Kidney (tissue), 14 donors: Measurements from ENCODE around the gene HES6. TPM values are rescaled to one million over a fixed set of nuclear protein-coding genes. Genes with fewer than 3 reads are reported as not detected.

Source experiments
- DNase-seq, 5 donors: peaks; one replicate each; pipeline ENCODE4 v3.0.0-alpha.2; 2013 to 2020
- FAIRE-seq: peaks from 2 replicates; lab custom pipeline; 2012; peaks lifted over from hg19 to GRCh38; lab: Jason Lieb, UNC
- H3K27ac ChIP-seq, 2 donors: one replicate each; pipeline ENCODE4 v1.7.0; 2013; ENCODE audit warnings: low read depth in 2 of 2, low read length in 2 of 2, inconsistent platforms in 1 of 2
- H3K27me3 ChIP-seq: one replicate; pipeline ENCODE4 v1.7.1; 2013; ENCODE audit warnings: low read length, inconsistent platforms; ENCODE audit not compliant: control insufficient read depth, insufficient read depth
- H3K36me3 ChIP-seq, 3 donors: one replicate each; pipeline versions ENCODE4 v1.7.0 to v1.7.1; 2013; ENCODE audit warnings: low read length in 3 of 3, control low read depth in 1 of 3, inconsistent platforms in 1 of 3; ENCODE audit not compliant: insufficient read depth in 3 of 3, control insufficient read depth in 2 of 3
- H3K4me1 ChIP-seq, 3 donors: one replicate each; pipeline versions ENCODE4 v1.7.0 to v1.7.1; 2013; ENCODE audit warnings: low read length in 3 of 3, inconsistent platforms in 1 of 3, low read depth in 1 of 3; ENCODE audit not compliant: control insufficient read depth in 2 of 3, insufficient read depth in 2 of 3
- H3K4me3 ChIP-seq, 3 donors: one replicate each; pipeline versions ENCODE4 v1.7.0 to v1.8.1; 2013; ENCODE audit warnings: low read length in 3 of 3, control low read depth in 1 of 3, inconsistent platforms in 1 of 3
- H3K9ac ChIP-seq, 3 donors: one replicate each; pipeline versions ENCODE4 v1.7.0 to v1.7.1; 2013; ENCODE audit warnings: low read length in 3 of 3, control low read depth in 1 of 3, inconsistent platforms in 1 of 3
- H3K9me3 ChIP-seq, 3 donors: one replicate each; pipeline versions ENCODE4 v1.7.0 to v1.7.1; 2013; ENCODE audit warnings: low read length in 3 of 3, control low read depth in 1 of 3, inconsistent platforms in 1 of 3; ENCODE audit not compliant: control insufficient read depth in 2 of 3, insufficient read depth in 1 of 3
- CTCF ChIP-seq: IDR thresholded peaks from 3 replicates; pipeline ENCODE4 v1.5.1; 2012; ENCODE audit warnings: mild to moderate bottlenecking, moderate library complexity, borderline replicate concordance; ENCODE audit not compliant: insufficient read depth; ENCODE audit errors: extremely low read depth
- intact Hi-C: fragments of 100-400 bp; cut with DNase I; formaldehyde crosslinking; loops from one replicate; pipeline ENCODE4 v1.11.1; 2022
- polyA plus RNA-seq: library from polyadenylated mRNA; stranded (reverse); fragments of 350-450 nt; fragmentation: Illumina TruSeq; extraction: RNeasy Lipid Tissue Mini Kit (QIAGEN cat#74804); gene quantifications from one replicate; pipeline ENCODE4 v1.2.3, GENCODE V29; 2014; ENCODE audit warnings: low read depth, low replicate concordance; ENCODE audit not compliant: insufficient read depth
- total RNA-seq: library from RNA; stranded (reverse); fragmentation: NEBNext Ultra II Directional; extraction: Animal tissue kit (Norgen Biotek cat#: 25700); gene quantifications from one replicate; pipeline ENCODE4 v1.2.1, GENCODE V29; 2021
- donor health status: control.
- donor health status: control.
- donor health status: control.
- donor health status: control.
- donor health status: control.
- donor health status: DM: yes; HTN: yes; CAD: no.
- donor health status: Normal renal cell carcinoma (clear cell type).

The HES6 gene
- total and polyA plus RNA-seq, 2 donors from 2014 or later, result 5.2 to 5.5 TPM

- H3K9me3 ChIP-seq, result no peaks in the 10 kb centered on the region
- H3K4me1 ChIP-seq, result peaks cover 3 to 46% (median 31%) of the 10 kb centered on the region in 3 donors
- peak overlapping the region in 2 of 3 donors; percentile 7 to 13 for H3K4me3 ChIP-seq
- H3K36me3 ChIP-seq, result no peaks in the 10 kb centered on the region
- intact Hi-C loops, result no loop called here
- FAIRE-seq (no peak), DNase-seq (peak in 1 of 5 donors; percentile 58)
- peak overlapping the region in 1 of 3 donors; percentile 60 for H3K9ac ChIP-seq
- H3K27me3 ChIP-seq, result no peaks in the 10 kb centered on the region
- peak overlapping the region; percentile 52 to 91 for H3K27ac ChIP-seq
- no peak for TF ChIP-seq CTCF
Observed at GRCh38 chr2:238284802-238285515, 45.1 kb upstream of the HES6 start.

DNA sequence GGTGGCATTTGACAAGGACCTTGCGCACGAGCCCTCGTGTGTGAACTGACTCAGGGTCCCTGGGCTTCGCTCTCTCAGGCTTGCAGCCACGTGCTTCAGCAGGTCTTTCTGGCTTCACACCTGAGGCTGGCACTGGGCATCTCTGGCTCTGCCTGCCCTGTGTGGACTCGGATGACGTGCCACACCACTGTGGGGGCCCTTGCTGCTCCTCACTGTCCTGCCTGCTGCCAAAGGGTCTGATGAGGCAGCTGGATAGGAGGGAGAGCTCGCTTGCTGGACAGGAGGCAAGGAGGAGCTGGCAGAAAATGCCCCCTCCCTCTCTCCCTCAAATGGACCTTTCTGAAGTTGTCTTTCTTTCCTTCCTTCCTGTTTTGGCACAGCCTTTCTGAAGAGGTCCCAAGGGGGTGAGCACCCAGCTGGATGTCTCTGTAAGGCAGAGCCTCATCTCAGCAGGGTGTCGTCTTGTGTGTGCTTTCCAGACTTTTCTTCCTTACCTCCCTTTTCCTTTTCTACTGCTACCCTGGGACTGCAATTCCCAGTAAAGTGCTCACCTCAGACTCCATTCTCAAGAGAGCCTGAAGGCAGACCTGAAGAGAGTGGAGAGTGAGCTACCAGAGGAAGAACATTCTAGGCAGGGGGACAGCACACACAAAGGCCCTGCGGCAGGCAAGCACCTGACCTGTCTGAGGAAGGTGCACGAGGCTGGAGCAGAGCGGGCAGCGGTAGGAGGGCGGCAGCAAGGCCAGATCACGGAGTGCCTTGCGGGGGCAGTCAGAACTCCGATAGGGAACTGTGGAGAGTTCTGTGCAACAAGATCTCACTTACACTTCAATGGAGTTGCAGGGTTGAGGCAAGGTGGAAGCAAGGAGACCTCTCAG is 43.3 kb upstream of the HES6 start:
- Histone ChIP-seq H3K4me3 (no peak overlapping the region), H3K27me3 (no peaks in the 10 kb centered on the region), H3K4me1 (peaks cover 3 to 47% (median 31%) of the 10 kb centered on the region in 3 donors), H3K36me3 (no peaks in the 10 kb centered on the region), H3K9ac (no peak overlapping the region), H3K9me3 (no peaks in the 10 kb centered on the region), H3K27ac (peak overlapping the region in 1 of 2 donors; percentile 1)
- peak in 1 of 5 donors; percentile 56 for DNase-seq
- intact Hi-C loops, result no loop called here
- no peak for FAIRE-seq
- TF ChIP-seq CTCF, result no peak

DNA sequence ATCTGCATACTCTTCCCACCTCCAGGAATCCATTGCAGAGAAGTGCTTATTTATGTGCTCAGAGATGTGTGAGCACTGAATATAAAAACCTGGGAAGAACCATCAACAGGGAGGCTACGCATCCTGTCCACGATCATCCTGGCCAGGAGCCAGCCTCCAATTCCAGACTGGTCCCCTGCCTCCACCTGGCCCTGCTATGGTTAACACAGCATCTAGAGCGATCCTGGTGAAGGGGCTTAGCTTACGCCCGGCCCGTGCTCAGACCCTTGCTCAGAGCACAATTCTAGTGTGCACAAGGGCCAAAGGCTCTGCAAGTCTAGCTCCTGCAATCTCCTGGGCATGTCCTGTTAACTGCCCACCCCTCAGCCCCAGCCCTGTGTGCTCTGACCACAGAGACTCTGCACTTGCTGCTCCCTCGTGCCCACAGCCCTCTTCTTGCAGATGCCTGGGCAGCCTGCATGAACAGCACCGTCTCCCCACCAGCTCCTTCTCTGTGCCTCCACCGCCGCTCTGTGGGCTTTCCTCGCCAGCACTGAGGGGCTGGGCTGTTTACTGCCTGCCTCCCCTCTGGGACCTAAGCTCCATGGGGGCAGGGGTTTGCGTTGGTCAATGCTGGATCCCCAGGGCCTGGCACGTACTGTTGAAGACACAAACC is 42.1 kb upstream of the HES6 start:
- FAIRE-seq, result no peak
- Histone ChIP-seq H3K4me3 (no peak overlapping the region), H3K36me3 (peaks cover 0 to 7% (median 1%) of the 10 kb centered on the region in 3 donors), H3K27me3 (no peaks in the 10 kb centered on the region), H3K4me1 (peaks cover 3 to 37% (median 27%) of the 10 kb centered on the region in 3 donors), H3K27ac (no peak overlapping the region), H3K9ac (no peak overlapping the region), H3K9me3 (no peaks in the 10 kb centered on the region)
- DNase-seq, result peak in 1 of 5 donors; percentile 62
- intact Hi-C loops, result no loop called here
- TF ChIP-seq CTCF, result no peak
